ENCODE measurements around the gene CYP2U1.
"Not testable (repeated sequence)": the region's sequence is repeated elsewhere in the genome, so short reads cannot be mapped to it uniquely, and the experiment has no call there.

CYP2U1 gene

DNA sequence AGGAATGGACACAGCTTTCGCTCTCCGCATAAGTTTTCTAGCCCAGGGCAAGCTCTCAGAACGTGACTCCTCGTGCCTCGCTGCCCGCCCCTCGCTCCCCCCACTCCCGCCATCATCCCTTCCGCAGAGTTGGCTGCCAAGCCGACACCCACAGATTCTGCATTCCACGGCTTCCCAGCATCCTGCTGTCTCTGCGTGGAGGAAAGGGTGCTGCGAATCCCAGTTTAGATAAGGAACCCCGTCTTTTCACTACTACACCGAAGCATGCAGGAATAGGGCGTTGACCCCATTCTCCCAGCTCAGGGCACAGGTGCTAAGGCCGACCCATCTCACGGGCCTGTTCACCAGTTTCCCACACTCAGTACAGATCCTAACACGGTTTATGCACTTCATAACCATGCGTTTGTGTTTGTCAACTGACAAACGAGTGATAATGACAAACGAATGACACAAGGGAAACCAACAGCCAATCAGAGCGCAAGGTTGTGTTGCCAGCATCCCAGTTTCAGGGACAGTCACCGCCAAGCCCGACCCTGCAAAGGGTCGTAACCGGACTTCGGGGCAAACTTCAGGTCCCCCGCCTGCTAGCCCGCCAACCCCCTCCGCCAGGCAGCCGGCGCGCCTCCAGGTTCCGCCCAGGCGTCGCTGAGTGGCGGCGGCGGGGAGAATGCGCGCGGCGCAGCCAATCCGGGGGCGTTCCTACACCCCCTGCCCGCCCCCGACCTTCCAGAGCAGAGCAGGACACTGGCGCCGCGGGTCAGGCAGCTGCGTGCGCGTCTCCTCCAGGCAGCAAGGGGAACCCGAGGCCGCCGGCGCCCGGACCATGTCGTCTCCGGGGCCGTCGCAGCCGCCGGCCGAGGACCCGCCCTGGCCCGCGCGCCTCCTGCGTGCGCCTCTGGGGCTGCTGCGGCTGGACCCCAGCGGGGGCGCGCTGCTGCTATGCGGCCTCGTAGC is at the start of gene CYP2U1:
CYP2U1 (plus strand) TSS at position 729 of the 954 bp plus-strand sequence; CDS start at position 824, 95 bp downstream.
- DNase-seq (ENCODE audit: low read depth in 2 of 2): peak; percentile 67 to 71

DNA sequence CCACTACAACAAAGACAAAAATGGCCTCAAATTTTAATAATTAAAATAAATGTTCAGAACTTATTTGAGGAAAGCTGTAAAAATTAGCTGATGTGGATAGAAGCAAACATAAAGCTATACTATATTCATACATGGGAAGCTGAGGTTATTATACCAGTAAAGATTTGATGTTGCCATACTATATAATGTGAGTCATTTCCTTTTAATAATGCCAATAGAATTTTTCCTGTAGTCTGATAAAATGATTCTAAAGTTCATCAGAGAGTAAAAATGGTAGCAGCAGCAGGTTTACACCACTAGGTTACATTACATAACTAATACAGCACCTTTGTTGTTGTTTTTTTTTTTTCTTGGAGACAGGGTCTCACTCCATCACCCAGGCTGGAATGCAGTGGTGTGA is 45.5 kb upstream of the CYP2U1 start:
- DNase-seq (ENCODE audit: low read depth in 2 of 2): no peak

DNA sequence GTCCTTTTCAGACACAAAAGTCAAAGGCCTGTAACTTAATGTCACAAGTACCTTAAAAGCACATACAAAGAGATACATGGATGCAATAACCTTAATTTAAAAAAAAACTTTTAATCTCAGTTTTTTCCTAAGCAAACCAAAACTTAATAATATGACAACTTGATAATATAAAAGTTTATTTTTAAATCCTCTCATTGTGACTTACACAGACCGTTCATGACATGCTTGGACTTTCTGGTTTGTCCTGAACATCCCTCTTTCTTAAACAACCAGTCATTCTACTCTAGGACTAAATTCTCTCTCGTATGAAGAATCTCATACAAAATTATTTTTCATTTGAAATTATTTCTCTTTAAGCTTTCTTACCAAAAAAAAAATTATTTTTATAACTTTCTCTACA is 43.1 kb upstream of the CYP2U1 start:
- no peak for DNase-seq (ENCODE audit: low read depth in 2 of 2)

DNA sequence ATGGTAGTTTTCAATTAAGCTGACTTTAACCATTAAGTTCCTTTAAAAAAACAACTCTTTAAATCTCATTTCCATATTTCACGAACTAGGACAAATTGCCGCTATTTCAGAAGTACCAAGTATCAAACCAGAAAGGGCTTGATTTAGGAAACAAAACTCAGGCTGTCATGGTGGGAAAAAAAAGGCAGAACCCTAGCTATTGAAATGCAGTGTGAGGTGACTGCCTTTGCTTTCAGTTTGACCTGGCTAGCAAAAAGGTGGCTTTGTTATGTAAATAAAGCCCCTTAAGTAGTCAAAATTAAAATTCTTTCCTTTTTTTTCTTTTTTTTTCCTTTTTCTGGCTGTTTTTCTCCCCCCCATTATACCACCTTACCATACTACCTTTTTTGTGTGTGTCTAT is 40.6 kb upstream of the CYP2U1 start:
- no peak for DNase-seq (ENCODE audit: low read depth in 2 of 2)

DNA sequence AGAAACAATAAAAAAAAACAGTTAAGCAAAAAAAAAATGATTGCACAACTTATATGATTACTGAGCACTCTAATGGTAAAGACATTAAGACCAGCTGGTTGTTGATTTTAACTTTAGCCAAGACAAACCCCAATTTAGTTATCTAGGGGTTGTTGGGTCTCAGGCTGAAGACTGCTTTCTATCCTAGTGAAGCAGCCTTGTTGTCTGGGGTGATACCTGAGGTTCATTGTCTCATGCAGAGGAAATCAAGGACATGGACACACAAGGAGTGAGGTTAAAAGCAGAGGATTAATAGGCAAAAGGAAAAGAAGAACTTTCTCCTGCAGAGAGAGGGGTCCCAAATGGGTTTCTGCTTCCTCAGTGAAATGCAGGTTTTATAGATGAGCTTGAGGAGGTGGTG is 40.0 kb upstream of the CYP2U1 start:
- no peak for DNase-seq (ENCODE audit: low read depth in 2 of 2)

DNA sequence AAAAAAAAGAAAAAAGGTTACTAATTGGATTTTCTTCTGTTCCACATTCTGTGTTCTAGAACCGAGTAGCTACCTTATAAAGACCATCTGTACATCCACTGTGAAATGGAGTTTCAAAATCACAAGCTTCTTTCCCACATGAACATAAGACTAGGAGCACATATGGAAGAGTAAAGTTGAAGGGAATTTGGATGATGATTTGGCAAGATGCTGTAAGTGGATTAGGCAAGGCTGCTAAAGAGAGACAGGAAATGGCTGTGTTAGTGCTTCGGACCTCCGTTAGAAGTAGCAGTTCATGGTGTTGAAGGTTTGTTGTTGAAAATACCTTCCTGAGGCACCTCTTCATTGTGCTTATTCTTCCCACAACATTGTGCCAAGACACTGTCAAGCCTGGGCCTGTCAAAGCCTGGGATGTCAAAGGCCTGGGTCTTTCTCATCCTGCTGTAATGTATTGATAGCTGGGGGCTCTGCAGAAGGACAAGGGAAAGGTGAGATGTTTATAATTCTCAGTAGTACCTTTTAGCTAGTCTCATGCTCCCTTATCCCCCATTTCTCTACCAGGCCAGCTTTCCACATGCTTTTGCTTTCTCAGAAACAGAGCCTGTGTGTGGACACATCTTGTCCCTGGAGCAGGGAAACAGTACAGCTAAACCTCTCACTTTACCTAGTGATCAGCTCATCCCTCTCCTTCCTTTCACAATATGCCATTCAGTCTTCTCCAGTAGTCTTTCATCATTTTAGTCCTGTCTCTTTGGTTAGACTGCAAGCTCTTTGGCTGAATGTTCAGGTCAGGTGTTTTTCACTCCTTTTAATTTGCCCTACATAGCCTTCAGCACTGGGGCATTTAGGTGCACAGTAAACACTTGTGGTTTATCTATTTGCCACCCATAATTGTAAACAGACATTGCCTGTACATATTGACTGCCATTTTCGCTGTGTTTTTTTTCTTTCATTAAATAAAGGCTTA is 37.9 kb upstream of the CYP2U1 start:
- DNase-seq (ENCODE audit: low read depth in 2 of 2): no peak

DNA sequence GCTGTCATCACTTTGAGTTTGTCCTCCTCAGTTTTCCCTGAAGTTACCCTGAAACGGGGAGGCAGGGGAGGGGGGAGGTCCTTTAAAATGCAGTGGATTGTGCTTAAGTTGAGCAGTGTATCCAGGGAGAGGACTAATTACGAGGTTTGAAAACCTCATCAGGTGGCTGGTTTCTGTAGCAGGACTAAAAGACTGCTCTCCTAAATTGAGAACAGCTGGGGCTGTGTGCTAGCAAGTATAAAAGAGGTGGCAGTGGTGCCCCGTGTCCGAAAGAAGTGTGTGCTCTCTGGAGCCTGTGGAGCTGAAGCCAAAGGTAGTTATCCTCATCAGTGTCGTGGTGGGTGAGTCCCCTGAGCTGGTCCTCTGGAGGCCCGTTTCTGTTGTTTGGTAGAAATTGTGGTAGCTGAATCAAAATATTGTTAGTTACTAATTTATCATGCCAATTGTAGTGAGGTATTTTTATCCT is 37.2 kb upstream of the CYP2U1 start:
- DNase-seq (ENCODE audit: low read depth in 2 of 2): no peak

DNA sequence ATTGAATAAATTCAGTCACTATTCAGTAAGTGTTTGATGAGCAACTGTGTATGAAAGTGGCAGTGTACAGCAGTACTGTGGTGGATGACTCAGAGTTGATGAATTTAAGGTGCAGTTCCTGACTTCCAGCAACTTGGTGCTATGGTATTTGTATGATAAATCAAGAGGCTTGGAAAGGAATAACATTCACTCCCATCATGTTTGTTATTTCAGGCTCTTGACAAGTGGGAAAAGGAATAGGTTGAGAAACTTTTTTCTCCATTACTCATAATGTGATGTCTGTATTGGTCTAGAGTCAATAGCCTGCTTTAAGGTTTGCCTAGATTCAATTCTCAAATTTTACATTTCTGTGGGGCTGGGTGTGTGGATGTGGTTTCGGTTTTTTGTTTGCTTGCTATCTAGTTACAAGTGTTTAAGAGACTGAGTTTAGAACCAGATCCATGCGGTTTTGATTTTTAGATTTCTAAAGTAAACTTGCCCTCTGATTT is 35.1 kb upstream of the CYP2U1 start:
- no peak for DNase-seq (ENCODE audit: low read depth in 2 of 2)

DNA sequence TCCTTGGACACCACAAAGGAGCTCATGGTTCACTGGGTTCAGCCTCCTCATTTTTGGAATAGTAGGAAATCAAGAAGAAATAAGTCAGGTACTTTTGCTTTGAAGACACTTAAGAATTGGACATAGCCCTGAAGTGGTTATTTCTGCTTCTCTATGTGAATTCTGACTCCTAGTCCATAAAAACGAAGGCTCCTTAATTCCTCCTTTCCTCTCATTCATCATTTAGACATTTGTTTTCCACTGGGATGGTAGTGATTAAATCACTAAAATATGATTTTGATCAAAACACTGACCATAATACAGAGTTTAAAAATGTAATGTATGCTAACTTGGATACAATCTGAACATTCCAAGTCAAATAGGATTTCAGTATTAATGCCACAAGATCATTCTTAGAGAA is 34.7 kb upstream of the CYP2U1 start:
- DNase-seq (ENCODE audit: low read depth in 2 of 2): no peak

DNA sequence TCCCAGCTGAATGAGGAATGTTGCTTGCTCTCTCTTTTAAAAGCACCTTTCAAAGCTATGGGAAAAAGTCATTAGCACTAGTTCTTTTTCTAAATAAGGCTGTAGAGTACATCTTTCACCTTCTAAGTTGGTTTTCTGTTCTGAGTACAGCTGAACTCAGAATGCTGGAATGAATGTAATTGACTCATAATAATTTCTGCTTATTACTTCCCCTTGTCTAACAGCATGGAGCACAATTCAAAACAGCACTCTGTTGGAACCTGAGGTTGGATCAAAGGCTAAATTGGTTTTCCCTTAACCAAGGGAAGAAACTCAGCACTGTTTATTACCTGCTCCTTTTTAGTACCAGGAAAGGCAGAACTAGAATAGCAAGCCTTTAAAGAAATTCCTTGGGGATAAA is 33.5 kb upstream of the CYP2U1 start:
- DNase-seq (ENCODE audit: low read depth in 2 of 2): no peak

DNA sequence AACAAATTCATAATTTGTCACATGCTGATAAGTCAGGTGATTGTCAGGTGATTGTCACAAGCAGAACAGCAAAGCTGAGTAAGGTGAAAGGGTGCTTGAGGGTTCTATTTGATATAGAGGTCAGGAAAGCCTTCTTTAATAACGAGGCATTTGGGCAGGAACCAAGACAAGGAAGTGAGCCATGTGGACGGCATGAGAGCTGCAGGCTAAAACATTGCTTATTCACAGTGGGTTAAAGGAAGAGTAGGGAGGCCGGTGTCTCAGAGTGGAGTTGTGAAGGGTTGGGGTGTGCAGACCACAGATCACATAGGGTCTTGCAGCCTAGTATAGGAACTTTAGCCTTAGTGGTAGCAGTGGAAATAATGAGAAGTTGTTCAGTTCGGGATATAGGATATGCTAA is 31.3 kb upstream of the CYP2U1 start:
- DNase-seq (ENCODE audit: low read depth in 2 of 2): no peak

DNA sequence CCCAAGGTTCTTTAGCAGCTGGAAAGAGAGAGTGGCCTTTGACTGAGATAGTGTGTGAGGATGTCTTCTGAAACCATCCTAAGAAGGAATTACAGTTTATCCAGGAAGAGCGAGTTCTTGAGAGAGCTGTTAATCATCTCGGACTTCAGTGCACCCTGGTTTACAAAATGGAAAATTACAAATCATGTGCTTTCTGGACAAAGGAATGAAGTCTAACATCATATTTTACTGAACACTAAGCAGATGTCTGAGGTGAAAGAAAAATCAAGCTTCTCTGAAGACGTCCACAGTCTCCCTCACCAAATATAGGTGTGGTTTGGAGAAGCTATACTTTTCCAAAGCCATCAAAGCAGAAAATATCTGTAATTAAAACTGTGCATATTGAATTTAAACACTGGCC is 30.8 kb upstream of the CYP2U1 start:
- DNase-seq (ENCODE audit: low read depth in 2 of 2): no peak

DNA sequence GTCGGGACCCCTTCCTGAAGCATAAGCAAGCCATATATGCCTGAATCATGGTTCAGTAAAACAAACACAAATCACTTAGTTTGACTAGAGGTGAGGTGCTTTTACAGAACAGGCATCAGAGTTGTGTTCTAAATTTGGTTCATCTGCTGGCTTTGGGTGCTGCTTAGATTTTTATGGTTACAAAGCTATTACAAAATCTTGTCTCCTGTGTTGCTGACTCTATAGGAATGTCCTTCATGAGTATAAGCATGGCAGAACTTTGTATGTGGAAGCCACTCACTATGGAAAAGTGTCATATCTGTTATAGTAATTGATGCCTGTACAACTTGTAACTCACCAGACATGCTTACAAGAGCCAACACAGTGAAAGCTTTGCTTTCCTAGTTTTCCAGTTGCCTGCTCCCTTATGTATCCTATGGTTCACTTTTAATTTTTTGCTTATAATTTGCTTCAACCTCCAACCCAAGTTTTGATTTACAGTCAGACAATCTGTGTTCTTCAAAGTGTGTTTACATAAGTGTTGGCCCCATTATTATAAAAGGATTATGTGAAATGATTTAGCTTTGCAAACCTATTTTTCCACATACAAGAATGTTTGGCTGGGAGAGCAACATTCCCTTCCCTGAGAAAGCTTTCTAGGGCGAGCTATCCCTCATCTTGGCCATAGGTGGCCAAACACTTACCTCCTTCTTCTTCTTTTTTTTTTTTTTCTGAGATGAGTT is 30.0 kb upstream of the CYP2U1 start:
- DNase-seq (ENCODE audit: low read depth in 2 of 2): no peak

DNA sequence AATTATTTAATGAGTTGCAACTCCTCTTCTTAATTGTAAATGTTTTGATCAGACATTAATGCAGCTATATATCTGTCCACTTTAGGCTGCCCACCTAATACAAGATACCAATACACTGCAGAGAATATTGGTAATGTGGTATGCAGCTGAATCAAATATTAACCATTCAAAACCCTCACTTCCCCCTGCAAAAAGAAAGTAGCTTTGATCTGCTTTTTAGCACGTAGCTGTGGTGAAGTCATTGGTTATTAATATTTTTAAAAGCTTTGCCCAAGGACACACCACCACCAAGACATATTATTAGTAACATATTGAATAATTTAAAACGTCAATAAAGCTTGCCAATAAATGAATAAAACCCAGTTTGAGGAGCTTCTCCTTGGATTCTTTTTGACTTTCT is 28.6 kb upstream of the CYP2U1 start:
- no peak for DNase-seq (ENCODE audit: low read depth in 2 of 2)

DNA sequence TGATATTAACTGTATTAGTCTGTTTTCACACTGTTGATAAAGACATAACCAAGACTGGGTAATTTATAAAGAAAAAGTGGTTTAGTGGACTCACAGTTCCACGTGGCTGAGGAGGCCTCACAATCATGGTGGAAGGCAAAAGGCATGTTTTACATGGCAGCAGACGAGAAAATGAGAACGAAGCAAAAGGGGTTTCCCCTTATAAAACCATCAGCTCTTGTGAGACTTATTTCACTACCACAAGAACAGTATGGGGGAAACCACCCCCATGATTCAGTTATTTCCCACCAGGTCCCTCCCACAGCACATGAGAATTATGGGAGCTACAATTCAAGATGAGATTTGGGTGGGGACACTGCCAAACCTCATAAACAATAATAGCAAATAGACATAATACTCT is 26.3 kb upstream of the CYP2U1 start:
- DNase-seq (ENCODE audit: low read depth in 2 of 2): not testable (repeated sequence)

DNA sequence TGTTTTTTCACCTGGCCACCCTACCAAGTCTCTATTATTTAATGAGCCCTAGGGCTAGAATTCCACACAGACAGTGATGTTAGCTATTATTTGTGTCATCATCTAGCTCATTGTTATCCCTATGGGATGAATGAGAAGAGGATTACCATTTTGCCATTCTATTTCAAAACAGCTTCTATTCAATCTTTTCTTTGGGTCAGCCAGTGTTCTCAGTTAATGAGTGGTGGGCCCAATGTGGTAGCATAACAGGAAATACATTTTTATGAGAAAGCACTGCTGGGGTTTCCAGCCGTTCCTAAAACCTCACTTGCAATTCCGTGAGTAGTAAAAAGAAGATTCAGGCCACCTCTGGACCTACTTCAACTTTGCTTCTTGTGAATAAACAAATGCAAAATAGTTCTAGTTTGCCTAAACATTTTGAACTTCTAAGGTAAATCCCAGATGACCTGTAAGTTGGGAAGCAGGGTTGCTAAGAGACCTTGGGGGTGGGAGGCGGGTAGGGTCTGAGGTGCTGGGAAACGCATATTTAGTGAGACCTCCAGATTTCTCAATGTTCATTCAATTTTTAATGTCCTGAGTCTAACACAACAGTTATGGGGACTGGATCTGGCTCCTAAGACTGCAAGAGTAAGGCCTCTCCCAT is 24.8 kb upstream of the CYP2U1 start:
- no peak for DNase-seq (ENCODE audit: low read depth in 2 of 2)

DNA sequence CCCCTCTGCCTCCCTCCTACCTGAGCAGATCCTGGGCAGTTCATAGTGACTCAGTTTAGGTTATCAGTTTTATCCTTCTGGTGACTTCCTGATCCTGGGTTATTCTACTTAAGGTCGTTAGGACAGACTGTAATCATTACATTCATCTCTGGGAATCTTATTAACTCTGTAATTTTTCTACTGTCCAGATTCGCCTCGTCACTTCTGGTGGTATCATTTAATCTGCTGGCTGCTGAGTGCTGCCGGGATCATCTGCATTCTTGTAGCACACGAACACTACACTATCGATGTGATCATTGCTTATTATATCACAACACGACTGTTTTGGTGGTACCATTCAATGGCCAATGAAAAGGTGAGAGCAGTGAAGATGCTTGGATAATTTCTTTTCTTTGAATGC is 23.0 kb upstream of the CYP2U1 start:
- no peak for DNase-seq (ENCODE audit: low read depth in 2 of 2)

DNA sequence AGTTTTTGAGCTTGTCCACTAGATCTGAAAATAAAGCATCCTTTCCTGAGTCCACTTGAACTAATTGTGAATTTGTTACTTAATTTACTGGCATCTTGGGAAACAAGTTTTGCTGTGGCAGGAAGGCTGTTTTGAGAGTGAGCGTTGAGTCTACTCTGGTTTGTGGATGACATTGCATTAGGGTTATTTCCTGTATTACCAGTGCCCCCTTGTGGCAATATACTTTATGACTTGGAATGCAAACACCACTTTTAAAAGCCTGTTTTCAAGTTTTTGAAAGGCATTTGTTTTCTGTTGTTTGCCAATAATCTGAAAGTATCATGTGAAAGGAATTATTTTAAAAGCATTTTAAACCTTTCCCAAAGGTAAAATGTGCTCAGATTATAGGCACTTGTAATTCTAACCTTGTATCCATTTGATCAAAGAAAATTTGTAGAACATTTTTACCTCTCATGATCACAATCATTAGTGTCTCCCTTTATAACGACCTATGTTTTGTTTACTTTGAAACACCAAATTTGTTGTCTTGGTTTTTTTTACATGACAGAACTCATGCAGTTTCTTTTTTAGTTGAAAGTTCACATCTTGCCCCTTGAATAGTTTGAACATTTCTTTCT is 18.0 kb upstream of the CYP2U1 start:
- peak in 1 of 2 donors; percentile 39 for DNase-seq (ENCODE audit: low read depth in 2 of 2)

DNA sequence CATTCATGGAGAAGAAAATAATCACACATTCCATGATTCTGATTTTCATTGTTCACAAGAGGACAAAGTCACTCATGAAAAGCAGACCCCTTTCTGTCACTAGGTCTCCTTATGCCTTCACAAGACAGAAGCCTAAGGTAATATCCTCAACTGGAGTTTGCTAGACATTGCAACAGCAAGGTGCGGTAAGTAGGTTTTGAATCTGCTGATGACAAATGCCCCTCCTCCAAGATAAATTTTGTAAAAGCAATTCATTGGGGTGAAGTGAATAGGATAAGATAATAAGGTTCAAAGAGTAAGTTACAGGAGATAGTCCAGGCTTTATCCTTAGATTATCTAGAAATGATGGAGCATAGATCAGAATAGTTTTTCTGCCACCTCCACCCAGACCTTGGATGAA is 16.1 kb upstream of the CYP2U1 start:
- DNase-seq (ENCODE audit: low read depth in 2 of 2): no peak

DNA sequence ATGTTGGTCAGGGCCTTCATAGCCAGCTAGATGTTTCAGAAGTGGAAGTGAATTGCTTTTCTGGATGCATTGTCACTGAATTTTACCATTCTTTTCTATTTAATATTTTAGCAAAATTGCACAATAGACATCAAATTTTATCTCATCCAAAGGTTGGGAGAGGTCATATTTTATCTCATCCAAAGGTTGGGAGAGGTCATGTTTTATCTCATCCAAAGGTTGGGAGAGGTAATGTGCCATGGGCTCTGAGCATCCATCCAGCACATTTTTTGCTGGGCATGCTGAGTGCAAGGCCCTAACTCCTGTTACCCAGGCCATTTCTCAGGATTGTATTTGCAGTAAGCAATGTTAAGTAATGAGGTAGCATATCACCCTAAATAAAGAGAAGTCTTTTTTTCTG is 14.7 kb upstream of the CYP2U1 start:
- no peak for DNase-seq (ENCODE audit: low read depth in 2 of 2)

DNA sequence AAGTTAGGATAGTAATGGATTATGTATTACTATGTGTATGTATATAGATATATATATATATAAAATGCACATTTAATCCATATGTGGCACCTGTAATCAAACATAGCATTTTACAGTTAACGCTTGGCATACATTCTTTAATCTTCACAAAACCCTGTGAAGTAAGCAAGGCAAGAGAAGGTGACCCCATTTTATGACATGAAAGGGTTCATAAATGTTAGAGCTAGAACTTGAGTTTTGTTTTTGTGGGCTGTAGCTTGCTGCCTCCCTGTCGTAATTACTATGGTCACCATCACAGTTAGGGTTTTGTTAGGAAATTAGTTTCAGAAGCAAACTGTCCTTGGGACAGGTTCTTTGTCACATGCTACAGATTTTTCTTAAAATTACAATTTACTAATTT is 13.8 kb upstream of the CYP2U1 start:
- no peak for DNase-seq (ENCODE audit: low read depth in 2 of 2)
